ENCODE results near the gene PTPN22.

The PTPN22 gene

DNA sequence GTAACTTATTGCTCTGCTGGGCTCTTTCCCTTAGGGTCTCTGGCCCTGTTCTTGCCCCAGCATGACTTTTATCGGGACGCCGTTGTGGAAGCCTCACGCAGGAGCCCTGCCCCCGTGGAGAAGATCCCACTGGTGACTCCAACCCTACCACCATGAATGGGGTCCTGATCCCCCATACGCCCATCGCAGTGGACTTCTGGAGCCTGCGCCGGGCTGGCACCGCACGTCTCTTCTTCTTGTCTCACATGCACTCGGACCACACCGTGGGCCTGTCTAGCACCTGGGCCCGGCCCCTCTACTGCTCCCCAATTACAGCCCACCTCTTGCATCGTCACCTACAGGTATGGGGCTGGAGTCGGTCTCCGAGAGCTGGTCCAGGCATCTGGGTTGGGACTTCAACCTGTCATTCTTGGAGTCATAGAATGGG lies 33.9 kb upstream of the PTPN22 start:
- TF ChIP-seq, protein P1, sequence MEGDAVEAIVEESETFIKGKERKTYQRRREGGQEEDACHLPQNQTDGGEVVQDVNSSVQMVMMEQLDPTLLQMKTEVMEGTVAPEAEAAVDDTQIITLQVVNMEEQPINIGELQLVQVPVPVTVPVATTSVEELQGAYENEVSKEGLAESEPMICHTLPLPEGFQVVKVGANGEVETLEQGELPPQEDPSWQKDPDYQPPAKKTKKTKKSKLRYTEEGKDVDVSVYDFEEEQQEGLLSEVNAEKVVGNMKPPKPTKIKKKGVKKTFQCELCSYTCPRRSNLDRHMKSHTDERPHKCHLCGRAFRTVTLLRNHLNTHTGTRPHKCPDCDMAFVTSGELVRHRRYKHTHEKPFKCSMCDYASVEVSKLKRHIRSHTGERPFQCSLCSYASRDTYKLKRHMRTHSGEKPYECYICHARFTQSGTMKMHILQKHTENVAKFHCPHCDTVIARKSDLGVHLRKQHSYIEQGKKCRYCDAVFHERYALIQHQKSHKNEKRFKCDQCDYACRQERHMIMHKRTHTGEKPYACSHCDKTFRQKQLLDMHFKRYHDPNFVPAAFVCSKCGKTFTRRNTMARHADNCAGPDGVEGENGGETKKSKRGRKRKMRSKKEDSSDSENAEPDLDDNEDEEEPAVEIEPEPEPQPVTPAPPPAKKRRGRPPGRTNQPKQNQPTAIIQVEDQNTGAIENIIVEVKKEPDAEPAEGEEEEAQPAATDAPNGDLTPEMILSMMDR (IDR thresholded peaks at IDR 0.05): peak; percentile 21
- no peak for TF ChIP-seq ZFX (IDR thresholded peaks at IDR 0.05; ENCODE audit: borderline replicate concordance)
- H3K27ac ChIP-seq: peak overlapping the region; percentile 89

GRCh38 chr1:113904674-113905434 lies 33.3 kb upstream of the PTPN22 start, which contains the start of the genes AP4B1 and DCLRE1B:
TSS of gene AP4B1 (minus strand) at chr1:113904799. CDS start at chr1:113904717, 82 bp downstream.
TSS of gene DCLRE1B (plus strand) at chr1:113905326. CDS start at chr1:113905587, 261 bp downstream.
- TF ChIP-seq, protein P1 (IDR thresholded peaks at IDR 0.05): peak; percentile 72
- TF ChIP-seq ZFX (IDR thresholded peaks at IDR 0.05; ENCODE audit: borderline replicate concordance): no peak
- H3K27ac ChIP-seq: peak within 1 kb of the TSS; percentile 89

DNA sequence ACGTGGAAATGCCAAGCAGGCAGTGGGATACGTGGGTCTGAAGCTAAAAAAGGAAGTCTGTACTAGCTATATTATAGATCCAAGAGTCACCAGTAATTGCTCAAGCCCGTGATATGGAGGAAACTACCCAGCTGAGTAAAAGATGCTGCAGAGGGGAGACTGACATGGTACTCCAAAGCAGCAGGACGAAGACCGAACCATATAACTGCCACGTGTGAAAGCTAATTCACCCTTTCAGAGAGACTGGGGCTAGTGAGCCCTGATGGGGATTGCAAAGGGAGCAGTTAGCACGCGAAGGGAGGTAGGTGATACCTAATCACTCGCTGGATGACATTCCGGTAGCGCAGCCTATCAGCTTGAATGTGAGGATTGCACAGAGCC lies 32.8 kb upstream of the PTPN22 start:
- TF ChIP-seq ZFX (IDR thresholded peaks at IDR 0.05; ENCODE audit: borderline replicate concordance): no peak
- TF ChIP-seq, protein P1 (IDR thresholded peaks at IDR 0.05): no peak

DNA sequence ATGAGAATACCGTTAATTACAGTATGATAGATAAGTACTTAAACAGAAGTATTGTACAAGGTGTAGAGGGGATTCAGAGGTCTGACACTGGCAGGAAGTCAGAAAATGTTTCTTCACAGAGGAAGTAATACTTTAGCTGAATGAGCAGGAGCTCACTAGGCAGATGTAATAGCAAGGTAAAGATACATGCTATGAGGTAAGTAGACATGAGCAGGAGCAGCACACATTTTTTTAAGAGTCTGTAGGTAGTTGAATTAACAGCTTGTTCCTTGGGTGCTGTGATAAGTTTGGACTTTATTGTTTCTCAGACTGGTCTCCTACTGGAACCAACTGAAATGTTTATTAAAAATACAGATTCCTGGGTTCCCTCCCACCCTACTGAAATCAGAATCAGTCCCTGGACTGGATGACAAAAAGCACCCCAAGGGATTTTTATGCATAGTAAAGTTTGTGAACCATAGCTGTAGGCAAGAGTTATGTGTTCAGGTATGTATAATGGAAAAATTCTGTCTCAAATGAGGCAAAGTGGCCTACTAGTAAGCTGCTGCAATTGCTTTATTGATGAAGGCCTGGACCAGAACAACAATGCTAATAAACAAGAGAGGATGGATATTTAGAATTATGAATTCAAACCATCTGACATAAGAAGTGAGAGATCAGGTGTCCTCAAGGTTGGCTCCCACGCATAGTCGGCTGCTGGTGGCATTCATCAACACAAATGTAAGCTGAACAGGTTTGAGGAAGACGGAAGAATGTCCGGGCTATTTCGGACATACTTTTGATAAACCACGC lies 32.2 kb upstream of the PTPN22 start:
- peak overlapping the region; percentile 89 for H3K27ac ChIP-seq
- TF ChIP-seq ZFX (IDR thresholded peaks at IDR 0.05; ENCODE audit: borderline replicate concordance): no peak
- TF ChIP-seq, protein P1 (IDR thresholded peaks at IDR 0.05): no peak

More for the DNA sequence above, 32.8 kb upstream of the PTPN22 start:
- H3K27ac ChIP-seq: peak overlapping the region; percentile 89

GRCh38 chr1:113901191-113901590 lies 29.7 kb upstream of the PTPN22 start:
- H3K27ac ChIP-seq: no peak overlapping the region
- no peak for TF ChIP-seq ZFX (IDR thresholded peaks at IDR 0.05; ENCODE audit: borderline replicate concordance)
- TF ChIP-seq, protein P1 (IDR thresholded peaks at IDR 0.05): no peak

DNA sequence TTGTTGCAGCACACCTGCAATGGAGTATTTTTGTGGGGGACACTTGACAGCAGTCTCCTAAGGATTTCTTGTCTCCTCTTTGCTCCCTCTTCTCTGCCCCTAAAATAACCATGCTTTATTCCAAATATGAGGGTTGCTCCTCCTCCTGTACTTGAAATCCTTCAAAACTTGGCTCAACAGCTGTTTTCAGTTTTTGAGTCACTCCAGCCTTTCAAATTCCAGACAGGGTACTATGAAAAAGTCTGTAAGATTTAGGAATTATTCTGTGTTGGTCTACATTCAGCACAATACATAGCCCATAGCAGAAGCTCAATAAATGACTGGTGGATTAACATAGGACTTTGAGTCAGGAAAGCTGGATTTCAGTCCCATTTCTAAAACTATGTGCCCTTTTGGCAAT lies 27.6 kb upstream of the PTPN22 start:
- H3K27ac ChIP-seq: no peak overlapping the region
- TF ChIP-seq ZFX (IDR thresholded peaks at IDR 0.05; ENCODE audit: borderline replicate concordance): no peak
- TF ChIP-seq, protein P1 (IDR thresholded peaks at IDR 0.05): no peak

Measured in 22Rv1 (cell line).